Upper lobe of right lung (tissue), 1 donor: Measurements from ENCODE around the gene PHGDH. TPM values are rescaled to one million over a fixed set of nuclear protein-coding genes. Genes with fewer than 3 reads are reported as not detected.

Experiments
- ATAC-seq: fragments of 200-7000 bp; cut with Tn5 transposase; one replicate; pipeline ENCODE4 v1.9.1; 2020; ENCODE audit warnings: mild to moderate bottlenecking, moderate library complexity
- DNase-seq: peaks from one replicate; pipeline ENCODE4 v3.0.0-alpha.2; 2020
- H3K27ac ChIP-seq: fragments of 200-600 bp; one replicate; pipeline ENCODE4 v1.8.0; 2022
- H3K27me3 ChIP-seq: fragments of 200-600 bp; one replicate; pipeline ENCODE4 v1.8.0; 2022; ENCODE audit warnings: mild to moderate bottlenecking
- H3K36me3 ChIP-seq: fragments of 200-600 bp; one replicate; pipeline ENCODE4 v1.8.0; 2022
- H3K4me1 ChIP-seq: fragments of 200-600 bp; one replicate; pipeline ENCODE4 v1.8.0; 2022
- H3K4me3 ChIP-seq: fragments of 200-600 bp; one replicate; pipeline ENCODE4 v1.8.0; 2022; ENCODE audit warnings: mild to moderate bottlenecking
- H3K9me3 ChIP-seq: fragments of 200-600 bp; one replicate; pipeline ENCODE4 v1.8.0; 2022
- CTCF ChIP-seq: fragments of 200-600 bp; IDR thresholded peaks from one replicate; pipeline ENCODE4 v1.8.0; 2022; ENCODE audit warnings: antibody characterized with exemption
- intact Hi-C: fragments of 100-400 bp; cut with DNase I; formaldehyde crosslinking; loops from one replicate; pipeline ENCODE4 v1.11.0; 2022
- long read RNA-seq: library from polyadenylated mRNA; unstranded; transcript quantifications from one replicate; pipeline ENCODE4 v2.0.0, GENCODE V29; 2021
- total RNA-seq: library from RNA; stranded (reverse); fragmentation: NEBNext Ultra II Directional; extraction: Animal tissue kit (Norgen Biotek cat#: 25700); gene quantifications from one replicate; pipeline ENCODE4 v1.2.1, GENCODE V29; 2021
- donor health status: DM: no; HTN: yes; CAD: no; lungs with severe emphysema.

The PHGDH gene
- 51.7 TPM for total RNA-seq
- long read RNA-seq, transcript PHGDH-208 (12 exons, 2,096 nt): major isoform, 50 of 58 reads
- long read RNA-seq, partial matches to known transcripts: 4 of 58 reads
- long read RNA-seq, other reads (novel, unspliced or antisense): 1 of 58 reads

DNA sequence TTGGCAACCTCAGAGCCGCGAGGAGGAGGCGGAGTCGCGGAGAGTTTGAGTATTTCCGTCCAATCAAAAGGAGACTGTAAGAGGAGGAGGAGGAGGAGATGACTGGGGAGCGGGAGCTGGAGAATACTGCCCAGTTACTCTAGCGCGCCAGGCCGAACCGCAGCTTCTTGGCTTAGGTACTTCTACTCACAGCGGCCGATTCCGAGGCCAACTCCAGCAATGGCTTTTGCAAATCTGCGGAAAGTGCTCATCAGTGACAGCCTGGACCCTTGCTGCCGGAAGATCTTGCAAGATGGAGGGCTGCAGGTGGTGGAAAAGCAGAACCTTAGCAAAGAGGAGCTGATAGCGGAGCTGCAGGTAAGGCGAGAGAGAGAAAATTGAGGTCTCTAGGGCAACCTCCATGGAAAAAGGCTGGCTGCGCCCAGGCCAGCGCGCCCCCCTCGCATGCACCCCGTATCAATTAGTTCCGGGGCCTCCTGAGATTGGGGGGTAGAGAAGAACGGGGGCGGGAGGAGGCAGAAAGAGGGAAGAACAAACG lies at the start of gene PHGDH:
Gene PHGDH (plus strand): TSS at position 131 of the 538 bp plus-strand sequence. CDS start 89 bp downstream, at position 220.
- intact Hi-C loops: no loop called here
- ATAC-seq (peak; percentile 93), DNase-seq (peak; percentile 83)
- TF ChIP-seq CTCF: no peak
- H3K4me3 ChIP-seq: peak within 1 kb of the TSS; percentile 56
- H3K36me3 ChIP-seq: no peaks in the 10 kb centered on the region
- no peaks in the 10 kb centered on the region for H3K9me3 ChIP-seq
- H3K4me1 ChIP-seq: no peaks in the 10 kb centered on the region
- H3K27ac ChIP-seq: peak within 1 kb of the TSS; percentile 30
- H3K27me3 ChIP-seq: no peaks in the 10 kb centered on the region

GRCh38 chr1:119662034-119662437 lies 49.7 kb upstream of the PHGDH start:
- H3K27me3 ChIP-seq: no peaks in the 10 kb centered on the region
- ATAC-seq (no peak), DNase-seq (no peak)
- H3K9me3 ChIP-seq: no peaks in the 10 kb centered on the region
- H3K4me3 ChIP-seq: no peak overlapping the region
- no peaks in the 10 kb centered on the region for H3K4me1 ChIP-seq
- no peaks in the 10 kb centered on the region for H3K36me3 ChIP-seq
- intact Hi-C loops: loop anchor here (5.0 kb wide), 1 partner anchor 50 kb away; no protein-coding TSS in a partner anchor
- no peak overlapping the region for H3K27ac ChIP-seq
- TF ChIP-seq CTCF: no peak

DNA sequence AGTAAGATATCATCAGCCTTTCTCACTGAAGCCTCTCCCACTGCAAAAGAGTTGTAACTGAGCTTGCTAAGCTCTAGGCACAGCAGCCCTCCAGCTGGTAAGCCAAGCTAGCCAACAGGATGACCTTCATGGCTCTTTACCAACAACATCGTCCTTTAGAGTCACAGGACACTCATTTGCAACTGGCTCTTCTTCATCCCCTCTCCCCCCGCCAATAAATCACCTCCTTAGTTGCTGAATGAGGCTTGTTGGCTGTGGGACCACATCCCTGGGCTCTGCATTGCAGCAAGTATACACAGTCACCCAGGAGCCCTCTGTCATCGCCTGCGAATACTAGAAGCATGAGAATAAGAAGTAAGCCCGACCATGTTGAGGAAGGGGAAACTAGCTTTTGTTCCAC lies 47.7 kb upstream of the PHGDH start:
- H3K4me1 ChIP-seq: no peaks in the 10 kb centered on the region
- H3K27me3 ChIP-seq: no peaks in the 10 kb centered on the region
- no peaks in the 10 kb centered on the region for H3K9me3 ChIP-seq
- no peaks in the 10 kb centered on the region for H3K36me3 ChIP-seq
- H3K4me3 ChIP-seq: no peak overlapping the region
- DNase-seq: no peak
- no peak overlapping the region for H3K27ac ChIP-seq
- intact Hi-C loops: loop anchor here (5.0 kb wide), 1 partner anchor 52 kb away; no protein-coding TSS in a partner anchor
- ATAC-seq: no peak
- no peak for TF ChIP-seq CTCF

DNA sequence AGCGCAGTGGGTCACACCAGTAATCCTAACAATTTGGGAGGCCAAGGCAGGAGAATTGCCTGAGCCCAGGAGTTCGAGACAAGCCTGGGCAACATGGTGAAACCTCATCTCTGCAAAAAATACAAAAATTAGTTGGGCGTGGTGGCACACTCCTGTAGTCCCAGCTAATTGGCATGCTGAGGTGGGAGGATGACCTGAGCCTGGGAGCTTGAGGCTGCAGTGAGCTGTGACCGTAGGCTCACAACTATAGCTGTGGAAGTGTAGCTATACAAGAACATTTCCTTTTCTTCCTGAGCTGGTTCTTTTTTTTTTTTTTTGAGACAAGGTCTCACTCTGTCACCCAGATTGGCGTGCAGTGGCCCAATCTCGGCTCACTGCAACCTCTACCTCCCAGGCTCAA lies 44.6 kb upstream of the PHGDH start:
- Histone ChIP-seq H3K27me3 (no peaks in the 10 kb centered on the region), H3K4me3 (no peak overlapping the region), H3K9me3 (no peaks in the 10 kb centered on the region), H3K27ac (no peak overlapping the region), H3K36me3 (no peaks in the 10 kb centered on the region), H3K4me1 (no peaks in the 10 kb centered on the region)
- no peak for ATAC-seq
- no peak for DNase-seq
- TF ChIP-seq CTCF: no peak
- intact Hi-C loops: no loop called here

- TF ChIP-seq CTCF: no peak
- ATAC-seq: no peak
Measured at GRCh38 chr1:119670898-119671297, 40.8 kb upstream of the PHGDH start.

More at GRCh38 chr1:119670898-119671297, 40.8 kb upstream of the PHGDH start:
- peaks cover 5% of the 10 kb centered on the region for H3K4me1 ChIP-seq
- H3K36me3 ChIP-seq: no peaks in the 10 kb centered on the region
- intact Hi-C loops: no loop called here
- H3K27ac ChIP-seq: no peak overlapping the region
- H3K4me3 ChIP-seq: no peak overlapping the region
- no peak for DNase-seq
- no peaks in the 10 kb centered on the region for H3K27me3 ChIP-seq
- no peaks in the 10 kb centered on the region for H3K9me3 ChIP-seq
